ENCODE results near the gene MAOB. TPM values are rescaled to one million over a fixed set of nuclear protein-coding genes. Genes with fewer than 3 reads are reported as not detected.

The MAOB gene
- total and polyA plus RNA-seq, 10 of the 15 experiments (the other 5 are each of a cell fraction or from before 2014, with no cell fraction given), result 0.21 TPM; not detected in 9

DNA sequence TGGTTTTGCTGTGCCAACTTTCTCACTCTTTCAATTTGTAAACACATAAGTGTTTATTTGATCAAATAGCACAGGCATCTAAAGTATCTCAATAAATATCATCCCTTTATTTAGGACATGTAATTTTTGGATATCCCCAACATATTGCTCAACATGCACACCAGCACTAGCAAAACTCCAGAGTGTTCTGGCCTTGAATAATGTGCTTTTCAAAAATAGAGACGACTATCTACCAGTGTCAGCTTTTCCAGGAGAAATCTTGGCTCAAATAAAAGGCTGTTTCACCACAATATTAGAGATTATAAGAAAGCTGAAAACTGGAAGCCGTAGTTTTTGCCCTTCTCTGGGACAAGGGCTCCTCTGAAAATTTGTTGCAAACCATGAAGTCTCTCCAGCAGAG lies 67.0 kb downstream of the MAOB start (continued):
- TF ChIP-seq IKZF1 (conservative IDR thresholded peaks at IDR 0.05) (no peak), SREBF2 (IDR thresholded peaks at IDR 0.05; ENCODE audit: low read length) (no peak), TAF1 (IDR thresholded peaks at IDR 0.05; ENCODE audit: borderline replicate concordance, low read depth, low read length) (no peak), USF1 (IDR thresholded peaks at IDR 0.05; ENCODE audit: borderline replicate concordance, extremely low read length, insufficient read depth, low read depth, low read length) (no peak), SIN3A (IDR thresholded peaks at IDR 0.05; ENCODE audit: low read depth, low read length) (no peak), SPI1 (IDR thresholded peaks at IDR 0.05; ENCODE audit: borderline replicate concordance, insufficient read depth, low read depth, low read length) (no peak)
- TF ChIP-seq, protein P1, sequence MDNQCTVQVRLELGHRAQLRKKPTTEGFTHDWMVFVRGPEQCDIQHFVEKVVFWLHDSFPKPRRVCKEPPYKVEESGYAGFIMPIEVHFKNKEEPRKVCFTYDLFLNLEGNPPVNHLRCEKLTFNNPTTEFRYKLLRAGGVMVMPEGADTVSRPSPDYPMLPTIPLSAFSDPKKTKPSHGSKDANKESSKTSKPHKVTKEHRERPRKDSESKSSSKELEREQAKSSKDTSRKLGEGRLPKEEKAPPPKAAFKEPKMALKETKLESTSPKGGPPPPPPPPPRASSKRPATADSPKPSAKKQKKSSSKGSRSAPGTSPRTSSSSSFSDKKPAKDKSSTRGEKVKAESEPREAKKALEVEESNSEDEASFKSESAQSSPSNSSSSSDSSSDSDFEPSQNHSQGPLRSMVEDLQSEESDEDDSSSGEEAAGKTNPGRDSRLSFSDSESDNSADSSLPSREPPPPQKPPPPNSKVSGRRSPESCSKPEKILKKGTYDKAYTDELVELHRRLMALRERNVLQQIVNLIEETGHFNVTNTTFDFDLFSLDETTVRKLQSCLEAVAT (IDR thresholded peaks at IDR 0.05), result no peak

- no peaks in the 10 kb centered on the region for H3K4me1 ChIP-seq (ENCODE audit: control insufficient read depth, insufficient read depth, low read length)
- BruUV-seq (replicated peaks), result no TSS peak
- ChIA-PET RAD21 (ENCODE audit: unreplicated experiment) (no interaction called here), POLR2A (no interaction called here), SMC1A (ENCODE audit: uncharacterized antibody, unreplicated experiment) (interaction anchor here (1.0 kb wide), 1 partner anchor 23 kb away, joined by 3 read pairs; no protein-coding TSS in a partner anchor), CTCF (interaction anchor here (0.6 to 1.5 kb wide), 3 partner anchors 10 to 1373 kb away, joined by 3 to 4 read pairs (median 3); no protein-coding TSS in a partner anchor)
- H3K27ac ChIP-seq (ENCODE audit: control insufficient read depth, insufficient read depth), result no peak overlapping the region
- FAIRE-seq (no peak), ATAC-seq (no peak), DNase-seq (ENCODE audit: low read depth, low spot score) (no peak)
- in situ Hi-C loops (cut with MboI) (no loop called here), intact Hi-C loops (cut with micrococcal nuclease; ENCODE audit: unreplicated experiment) (no loop called here)
- no peak overlapping the region for H2AFZ ChIP-seq (ENCODE audit: control insufficient read depth, low read depth, low read length)
- no peaks in the 10 kb centered on the region for H3K79me2 ChIP-seq (ENCODE audit: control insufficient read depth, insufficient read depth, low read length)
- no peaks in the 10 kb centered on the region; a peak in 1 of 4 replicates for H3K27me3 ChIP-seq (replicated peaks in 1 of 2; ENCODE audit: control insufficient read depth in 2 of 2, insufficient read depth in 2 of 2, low read length in 1 of 2)
- no peak overlapping the region for H3K9ac ChIP-seq (ENCODE audit: control insufficient read depth, insufficient read depth, low read length)
- no peaks in the 10 kb centered on the region for H4K20me1 ChIP-seq (ENCODE audit: control insufficient read depth, insufficient read depth)
- H3K9me3 ChIP-seq (replicated peaks; ENCODE audit: control insufficient read depth, insufficient read depth, low read length), result no peaks in the 10 kb centered on the region
- no peak overlapping the region for H3K4me2 ChIP-seq (ENCODE audit: control insufficient read depth, insufficient read depth)
- H3K36me3 ChIP-seq (ENCODE audit: control insufficient read depth in 2 of 2, insufficient read depth in 2 of 2, low read length in 1 of 2), result no peaks in the 10 kb centered on the region
- H3K4me3 ChIP-seq, result no peak overlapping the region
- TF ChIP-seq, protein P2, sequence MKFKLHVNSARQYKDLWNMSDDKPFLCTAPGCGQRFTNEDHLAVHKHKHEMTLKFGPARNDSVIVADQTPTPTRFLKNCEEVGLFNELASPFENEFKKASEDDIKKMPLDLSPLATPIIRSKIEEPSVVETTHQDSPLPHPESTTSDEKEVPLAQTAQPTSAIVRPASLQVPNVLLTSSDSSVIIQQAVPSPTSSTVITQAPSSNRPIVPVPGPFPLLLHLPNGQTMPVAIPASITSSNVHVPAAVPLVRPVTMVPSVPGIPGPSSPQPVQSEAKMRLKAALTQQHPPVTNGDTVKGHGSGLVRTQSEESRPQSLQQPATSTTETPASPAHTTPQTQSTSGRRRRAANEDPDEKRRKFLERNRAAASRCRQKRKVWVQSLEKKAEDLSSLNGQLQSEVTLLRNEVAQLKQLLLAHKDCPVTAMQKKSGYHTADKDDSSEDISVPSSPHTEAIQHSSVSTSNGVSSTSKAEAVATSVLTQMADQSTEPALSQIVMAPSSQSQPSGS (IDR thresholded peaks at IDR 0.05; ENCODE audit: low read length), result no peak
- TF ChIP-seq, protein P3, sequence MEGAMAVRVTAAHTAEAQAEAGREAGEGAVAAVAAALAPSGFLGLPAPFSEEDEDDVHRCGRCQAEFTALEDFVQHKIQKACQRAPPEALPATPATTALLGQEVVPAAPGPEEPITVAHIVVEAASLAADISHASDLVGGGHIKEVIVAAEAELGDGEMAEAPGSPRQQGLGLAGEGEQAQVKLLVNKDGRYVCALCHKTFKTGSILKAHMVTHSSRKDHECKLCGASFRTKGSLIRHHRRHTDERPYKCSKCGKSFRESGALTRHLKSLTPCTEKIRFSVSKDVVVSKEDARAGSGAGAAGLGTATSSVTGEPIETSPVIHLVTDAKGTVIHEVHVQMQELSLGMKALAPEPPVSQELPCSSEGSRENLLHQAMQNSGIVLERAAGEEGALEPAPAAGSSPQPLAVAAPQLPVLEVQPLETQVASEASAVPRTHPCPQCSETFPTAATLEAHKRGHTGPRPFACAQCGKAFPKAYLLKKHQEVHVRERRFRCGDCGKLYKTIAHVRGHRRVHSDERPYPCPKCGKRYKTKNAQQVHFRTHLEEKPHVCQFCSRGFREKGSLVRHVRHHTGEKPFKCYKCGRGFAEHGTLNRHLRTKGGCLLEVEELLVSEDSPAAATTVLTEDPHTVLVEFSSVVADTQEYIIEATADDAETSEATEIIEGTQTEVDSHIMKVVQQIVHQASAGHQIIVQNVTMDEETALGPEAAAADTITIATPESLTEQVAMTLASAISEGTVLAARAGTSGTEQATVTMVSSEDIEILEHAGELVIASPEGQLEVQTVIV (IDR thresholded peaks at IDR 0.05; ENCODE audit: borderline replicate concordance, partially characterized antibody), result no peak
- TF ChIP-seq NFYA (IDR thresholded peaks at IDR 0.05; ENCODE audit: borderline replicate concordance, low read depth, low read length), result no peak
- TF ChIP-seq SMC3 (IDR thresholded peaks at IDR 0.05; ENCODE audit: borderline replicate concordance, low read length), result no peak
- no peak for TF ChIP-seq NKRF (conservative IDR thresholded peaks at IDR 0.05)
- TF ChIP-seq POLR2A (IDR thresholded peaks at IDR 0.05; ENCODE audit: low read depth, low read length), result no peak
- no peak for TF ChIP-seq ZNF274 (IDR thresholded peaks at IDR 0.05; ENCODE audit: insufficient read depth, insufficient read length)
Observed at GRCh38 chrX:43813898-43814297, 68.4 kb downstream of the MAOB start.
